WTC11 (cell line): Measurements from ENCODE around the gene RBM28. TPM values are rescaled to one million over a fixed set of nuclear protein-coding genes. Genes with fewer than 3 reads are reported as not detected.

Experiments used
- ATAC-seq: fragments of 200-7000 bp; cut with Tn5 transposase; 2 replicates; pipeline ENCODE4 v1.10.0; 2021; ENCODE audit warnings: mild to moderate bottlenecking, moderate library complexity
- CTCF ChIA-PET: fragments of 300-600 bp; sonication (Branson Sonifier 250); formaldehyde crosslinking; loops from one replicate; lab custom pipeline; 2021; ENCODE audit warnings: antibody characterized with exemption; lab: Charles Lee
- POLR2A ChIA-PET: fragments of 350-600 bp; sonication (Branson Sonifier 250); formaldehyde crosslinking; loops from one replicate; lab custom pipeline; 2021; ENCODE audit warnings: antibody characterized with exemption; lab: Charles Lee
- DNase-seq: peaks from one replicate; pipeline ENCODE4 v3.0.0; 2021; ENCODE audit warnings: low spot score
- H3K27ac Mint-ChIP-seq: 2 replicates; pipeline ENCODE4 v1.8.0; 2021; ENCODE audit warnings: mixed read lengths
- H3K27me3 Mint-ChIP-seq: 2 replicates; pipeline ENCODE4 v1.8.0; 2021; ENCODE audit warnings: low read depth, mild to moderate bottlenecking, moderate library complexity, mixed read lengths
- H3K36me3 Mint-ChIP-seq: 2 replicates; pipeline ENCODE4 v1.8.0; 2021; ENCODE audit warnings: mixed read lengths
- H3K4me1 Mint-ChIP-seq: 2 replicates; pipeline ENCODE4 v1.8.0; 2022; ENCODE audit warnings: mixed read lengths
- H3K4me3 Mint-ChIP-seq: 2 replicates; pipeline ENCODE4 v1.8.0; 2021; ENCODE audit warnings: mild to moderate bottlenecking, moderate library complexity, mixed read lengths
- H3K9me3 Mint-ChIP-seq: 2 replicates; pipeline ENCODE4 v1.8.0; 2021; ENCODE audit warnings: mixed read lengths
- AFF4 ChIP-seq: sonication (generic); formaldehyde crosslinking; IDR thresholded peaks from 2 replicates; pipeline ENCODE4 v1.8.1; 2023; ENCODE audit warnings: mild to moderate bottlenecking, missing genetic modification reagents, borderline replicate concordance
- ATF1 ChIP-seq: sonication (generic); formaldehyde crosslinking; IDR thresholded peaks from 2 replicates; pipeline ENCODE4 v1.8.1; 2023; ENCODE audit warnings: mild to moderate bottlenecking, moderate library complexity, missing genetic modification reagents
- ATF2 ChIP-seq: sonication (generic); formaldehyde crosslinking; IDR thresholded peaks from 2 replicates; pipeline ENCODE4 v1.8.1; 2022; ENCODE audit warnings: low read depth, missing genetic modification reagents, borderline replicate concordance
- ATF6 ChIP-seq: sonication (generic); formaldehyde crosslinking; IDR thresholded peaks from 2 replicates; pipeline ENCODE4 v1.8.1; 2023; ENCODE audit warnings: mild to moderate bottlenecking, missing genetic modification reagents
- CBFB ChIP-seq: sonication (generic); formaldehyde crosslinking; IDR thresholded peaks from 2 replicates; pipeline ENCODE4 v1.8.1; 2022; ENCODE audit warnings: mild to moderate bottlenecking, low read depth, missing genetic modification reagents
- CREM ChIP-seq: sonication (generic); formaldehyde crosslinking; IDR thresholded peaks from 2 replicates; pipeline ENCODE4 v1.8.1; 2022; ENCODE audit warnings: mild to moderate bottlenecking, missing genetic modification reagents, moderate library complexity
- ELF4 ChIP-seq: sonication (generic); formaldehyde crosslinking; IDR thresholded peaks from 2 replicates; pipeline ENCODE4 v1.8.1; 2022; ENCODE audit warnings: low read depth, mild to moderate bottlenecking, moderate library complexity, missing genetic modification reagents
- FOXP4 ChIP-seq: sonication (generic); formaldehyde crosslinking; IDR thresholded peaks from 2 replicates; pipeline ENCODE4 v1.8.0; 2022; ENCODE audit warnings: mild to moderate bottlenecking, missing genetic modification reagents
- GRHL2 ChIP-seq: fragments of 250-450 bp; sonication (Bioruptor Pico); IDR thresholded peaks from 2 replicates; pipeline ENCODE4 v1.8.0; 2022; ENCODE audit warnings: mild to moderate bottlenecking, moderate library complexity; ENCODE audit not compliant: insufficient replicate concordance, severe bottlenecking
- HMGA2 ChIP-seq: fragments of 250-450 bp; sonication (Bioruptor Pico); IDR thresholded peaks from 2 replicates; pipeline ENCODE4 v1.4.0; 2021; ENCODE audit warnings: mild to moderate bottlenecking, moderate library complexity
- MAX ChIP-seq: sonication (generic); formaldehyde crosslinking; IDR thresholded peaks from 2 replicates; pipeline ENCODE4 v1.8.0; 2022; ENCODE audit warnings: mild to moderate bottlenecking, missing genetic modification reagents
- NFATC4 ChIP-seq: fragments of 250-450 bp; sonication (Bioruptor Pico); IDR thresholded peaks from 2 replicates; pipeline ENCODE4 v1.9.0; 2021; ENCODE audit warnings: mild to moderate bottlenecking
- NFYB ChIP-seq: sonication (generic); formaldehyde crosslinking; conservative IDR thresholded peaks from 2 replicates; pipeline ENCODE4 v1.8.0; 2022; ENCODE audit warnings: low read depth, missing genetic modification reagents
- NR1H2 ChIP-seq: sonication (generic); formaldehyde crosslinking; IDR thresholded peaks from 2 replicates; pipeline ENCODE4 v1.9.0; 2021; ENCODE audit warnings: mild to moderate bottlenecking, moderate library complexity, missing genetic modification reagents
- NR2C2 ChIP-seq: sonication (generic); formaldehyde crosslinking; IDR thresholded peaks from 2 replicates; pipeline ENCODE4 v1.8.0; 2022; ENCODE audit warnings: mild to moderate bottlenecking, missing genetic modification reagents
- PRRX2 ChIP-seq: fragments of 250-450 bp; sonication (Bioruptor Pico); IDR thresholded peaks from 2 replicates; pipeline ENCODE4 v1.8.0; 2021; ENCODE audit warnings: mild to moderate bottlenecking
- RELA ChIP-seq: sonication (generic); formaldehyde crosslinking; IDR thresholded peaks from 2 replicates; pipeline ENCODE4 v1.8.1; 2022; ENCODE audit warnings: missing genetic modification reagents, mild to moderate bottlenecking, borderline replicate concordance
- TEAD4 ChIP-seq: sonication (generic); formaldehyde crosslinking; IDR thresholded peaks from 2 replicates; pipeline ENCODE4 v1.8.0; 2022; ENCODE audit warnings: mild to moderate bottlenecking, missing genetic modification reagents
- TP53 ChIP-seq: sonication (generic); formaldehyde crosslinking; IDR thresholded peaks from 2 replicates; pipeline ENCODE4 v1.8.1; 2023; ENCODE audit warnings: mild to moderate bottlenecking, missing genetic modification reagents
- USF2 ChIP-seq: sonication (generic); formaldehyde crosslinking; IDR thresholded peaks from 2 replicates; pipeline ENCODE4 v1.8.1; 2023; ENCODE audit warnings: mild to moderate bottlenecking, missing genetic modification reagents, moderate library complexity
- ZNF423 ChIP-seq: fragments of 250-450 bp; sonication (Bioruptor Pico); IDR thresholded peaks from 2 replicates; pipeline ENCODE4 v2.1.2; 2022; ENCODE audit warnings: mild to moderate bottlenecking, moderate library complexity
- ZNF532 ChIP-seq: fragments of 250-450 bp; sonication (Bioruptor Pico); IDR thresholded peaks from 2 replicates; pipeline ENCODE4 v1.9.0; 2021; ENCODE audit warnings: mild to moderate bottlenecking, borderline replicate concordance
- total RNA-seq: library from RNA; stranded (reverse); gene quantifications from 3 replicates; pipeline ENCODE4 v1.2.3, GENCODE V29; 2021

Gene RBM28
- total RNA-seq, 1 experiment from 2014 or later = 66.1 TPM

GRCh38 chr7:128366300-128366699, 22.6 kb upstream of the RBM28 start:
- Mint-ChIP-seq H3K9me3 (no peaks in the 10 kb centered on the region), H3K4me3 (no peak overlapping the region), H3K36me3 (no peaks in the 10 kb centered on the region), H3K27me3 (peaks cover 76% of the 10 kb centered on the region), H3K27ac (no peak overlapping the region), H3K4me1 (peaks cover 6% of the 10 kb centered on the region)
- ChIA-PET POLR2A (no interaction called here), CTCF (interaction anchor here (2.9 kb wide), 1 partner anchor 15 kb away, joined by 24 read pairs; no protein-coding TSS in a partner anchor)
- ATAC-seq (no peak), DNase-seq (no peak)
- no peak for TF ChIP-seq ZNF423 (CRISPR knock-in tag)
- TF ChIP-seq ZNF532 (CRISPR knock-in tag) = no peak
- TF ChIP-seq NR1H2 (CRISPR knock-in tag) = no peak
- no peak for TF ChIP-seq ATF6 (CRISPR knock-in tag)
- no peak for TF ChIP-seq HMGA2 (CRISPR knock-in tag)
- no peak for TF ChIP-seq PRRX2 (CRISPR knock-in tag)
- TF ChIP-seq NFATC4 (CRISPR knock-in tag) = no peak
- no peak for TF ChIP-seq RELA (CRISPR knock-in tag)
- no peak for TF ChIP-seq USF2
- TF ChIP-seq NFYB (CRISPR knock-in tag) = no peak
- no peak for TF ChIP-seq CREM
- TF ChIP-seq CBFB (CRISPR knock-in tag) = no peak
- TF ChIP-seq ATF1 = no peak
- no peak for TF ChIP-seq MAX (CRISPR knock-in tag)
- no peak for TF ChIP-seq ATF2 (CRISPR knock-in tag)

- no peaks in the 10 kb centered on the region for H3K36me3 Mint-ChIP-seq
- H3K4me1 Mint-ChIP-seq = peaks cover 10% of the 10 kb centered on the region
- ATAC-seq (no peak), DNase-seq (no peak)
- no peak overlapping the region for H3K4me3 Mint-ChIP-seq
- peaks cover 78% of the 10 kb centered on the region for H3K27me3 Mint-ChIP-seq
- ChIA-PET CTCF (interaction anchor here (2.9 kb wide), 1 partner anchor 16 kb away, joined by 24 read pairs; no protein-coding TSS in a partner anchor), POLR2A (no interaction called here)
- no peaks in the 10 kb centered on the region for H3K9me3 Mint-ChIP-seq
- no peak overlapping the region for H3K27ac Mint-ChIP-seq
- no peak for TF ChIP-seq NR2C2 (CRISPR knock-in tag)
- no peak for TF ChIP-seq GRHL2
- no peak for TF ChIP-seq TP53 (CRISPR knock-in tag)
- TF ChIP-seq AFF4 (CRISPR knock-in tag) = no peak
- TF ChIP-seq ELF4 (CRISPR knock-in tag) = no peak
- TF ChIP-seq FOXP4 = no peak
- no peak for TF ChIP-seq TEAD4 (CRISPR knock-in tag)
- TF ChIP-seq NR1H2 (CRISPR knock-in tag) = no peak
These were observed 21.7 kb upstream of the RBM28 start for GRCh38 chr7:128365432-128365831.
